ENCODE measurements around the gene PTPN22. TPM values are rescaled to one million over a fixed set of nuclear protein-coding genes. Genes with fewer than 3 reads are reported as not detected.

Gene PTPN22
- total RNA-seq, 2 experiments from 2014 or later = 28.3 to 30.2 TPM

- Histone ChIP-seq H3K4me3 (ENCODE audit: low read length) (no peak overlapping the region), H3K4me1 (ENCODE audit: insufficient read depth, low read length) (no peaks in the 10 kb centered on the region), H3K27ac (ENCODE audit: low read depth in 1 of 2, low read length in 2 of 2) (no peak overlapping the region), H3K36me3 (ENCODE audit: insufficient read depth, low read length) (peaks cover 61% of the 10 kb centered on the region), H3K27me3 (ENCODE audit: control insufficient read depth in 1 of 2, insufficient read depth in 2 of 2, low read length in 2 of 2) (no peaks in the 10 kb centered on the region), H3K9me3 (ENCODE audit: control insufficient read depth in 1 of 2, insufficient read depth in 1 of 2, low read length in 2 of 2) (no peaks in the 10 kb centered on the region)
- ChIA-PET CTCF (no interaction called here), POLR2A (interaction anchor here (2.2 kb wide), 1 partner anchor 9 kb away, joined by 8 read pairs; the partner anchor contains the start of gene AP4B1)
- no peaks in the 10 kb centered on the region for H3K9me3 Mint-ChIP-seq
- peaks cover 14% of the 10 kb centered on the region for H3K4me1 Mint-ChIP-seq (ENCODE audit: low read depth)
- no peak for TF ChIP-seq CTCF (IDR thresholded peaks at IDR 0.05)
- intact Hi-C loops (cut with DNase I, micrococcal nuclease) = no loop called here
- H3K4me3 Mint-ChIP-seq = no peak overlapping the region
- DNase-seq (no peak), ATAC-seq (ENCODE audit: poor library complexity) (no peak)
- peak overlapping the region; percentile 5 for H3K27ac Mint-ChIP-seq
- H3K36me3 Mint-ChIP-seq (ENCODE audit: low read depth) = peaks cover 65% of the 10 kb centered on the region
- H3K27me3 Mint-ChIP-seq = no peaks in the 10 kb centered on the region
These were observed 23.6 kb upstream of the PTPN22 start for GRCh38 chr1:113895098-113895497.

DNA sequence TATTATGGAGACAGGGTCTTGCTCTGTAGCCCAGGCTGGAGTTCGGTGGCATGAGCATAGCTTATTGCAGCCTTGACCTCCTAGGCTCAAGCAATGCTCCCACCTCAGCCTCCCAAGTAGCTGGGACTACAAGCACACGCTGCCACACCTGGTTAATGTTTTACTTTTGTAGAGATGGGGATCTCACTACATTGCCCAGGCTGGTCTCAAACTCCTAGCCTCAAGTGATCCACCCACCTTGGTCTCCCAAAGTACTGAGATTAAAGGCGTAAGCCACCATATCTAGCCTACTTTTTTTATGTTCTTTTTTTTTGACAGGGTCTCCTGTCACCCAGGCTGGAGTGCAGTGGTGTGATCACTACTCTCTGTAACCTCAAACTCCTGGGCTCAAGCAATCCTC lies 21.8 kb upstream of the PTPN22 start:
- H3K4me1 Mint-ChIP-seq (ENCODE audit: low read depth) = peaks cover 5% of the 10 kb centered on the region
- Histone ChIP-seq H3K27me3 (ENCODE audit: control insufficient read depth in 1 of 2, insufficient read depth in 2 of 2, low read length in 2 of 2) (no peaks in the 10 kb centered on the region), H3K4me3 (ENCODE audit: low read length) (no peak overlapping the region), H3K4me1 (ENCODE audit: insufficient read depth, low read length) (no peaks in the 10 kb centered on the region), H3K9me3 (ENCODE audit: control insufficient read depth in 1 of 2, insufficient read depth in 1 of 2, low read length in 2 of 2) (no peaks in the 10 kb centered on the region), H3K27ac (ENCODE audit: low read depth in 1 of 2, low read length in 2 of 2) (no peak overlapping the region), H3K36me3 (ENCODE audit: insufficient read depth, low read length) (peaks cover 44% of the 10 kb centered on the region)
- intact Hi-C loops (cut with DNase I, micrococcal nuclease) = no loop called here
- H3K27ac Mint-ChIP-seq = peak overlapping the region; percentile 13
- peaks cover 46% of the 10 kb centered on the region for H3K36me3 Mint-ChIP-seq (ENCODE audit: low read depth)
- TF ChIP-seq CTCF (IDR thresholded peaks at IDR 0.05) = no peak
- ATAC-seq (ENCODE audit: poor library complexity) (no peak), DNase-seq (no peak)
- POLR2A ChIA-PET = interaction anchor here (1.8 kb wide), 1 partner anchor 11 kb away, joined by 9 read pairs; the partner anchor contains the start of genes AP4B1 and DCLRE1B
- H3K4me3 Mint-ChIP-seq = no peak overlapping the region
- no peaks in the 10 kb centered on the region for H3K9me3 Mint-ChIP-seq
- no peaks in the 10 kb centered on the region for H3K27me3 Mint-ChIP-seq
- CTCF ChIA-PET = interaction anchor here (1.2 to 1.9 kb wide), 2 partner anchors 23 to 25 kb away, joined by 4 read pairs; no protein-coding TSS in a partner anchor

GRCh38 chr1:113891631-113892220 lies 20.2 kb upstream of the PTPN22 start:
- Mint-ChIP-seq H3K27me3 (no peaks in the 10 kb centered on the region), H3K4me1 (ENCODE audit: low read depth) (peaks cover 11% of the 10 kb centered on the region), H3K36me3 (ENCODE audit: low read depth) (peaks cover 32% of the 10 kb centered on the region), H3K27ac (no peak overlapping the region), H3K9me3 (no peaks in the 10 kb centered on the region), H3K4me3 (no peak overlapping the region)
- intact Hi-C loops (cut with DNase I, micrococcal nuclease) = no loop called here
- ATAC-seq (ENCODE audit: poor library complexity) (no peak), DNase-seq (no peak)
- H3K4me3 ChIP-seq (ENCODE audit: low read length) = no peak overlapping the region
- no peak overlapping the region for H3K27ac ChIP-seq (ENCODE audit: low read depth in 1 of 2, low read length in 2 of 2)
- ChIA-PET POLR2A (interaction anchor here (1.0 to 1.8 kb wide), 2 partner anchors 13 to 32 kb away, joined by 3 to 9 read pairs; partner anchors contain the start of genes AP4B1 and DCLRE1B), CTCF (interaction anchor here (0.5 to 1.9 kb wide), 6 partner anchors 10 to 157 kb away, joined by 3 to 4 read pairs (median 4); no protein-coding TSS in a partner anchor)
- no peaks in the 10 kb centered on the region for H3K27me3 ChIP-seq (ENCODE audit: control insufficient read depth in 1 of 2, insufficient read depth in 2 of 2, low read length in 2 of 2)
- peaks cover 7% of the 10 kb centered on the region for H3K4me1 ChIP-seq (ENCODE audit: insufficient read depth, low read length)
- no peak for TF ChIP-seq CTCF (IDR thresholded peaks at IDR 0.05)
- H3K36me3 ChIP-seq (ENCODE audit: insufficient read depth, low read length) = peaks cover 31% of the 10 kb centered on the region
- H3K9me3 ChIP-seq (ENCODE audit: control insufficient read depth in 1 of 2, insufficient read depth in 1 of 2, low read length in 2 of 2) = no peaks in the 10 kb centered on the region
